SK-N-SH treated with all-trans-retinoic acid at 6 μM for 48 hours (cell line): Measurements from ENCODE around the gene POC1A.

Experiments
- BACH2 ChIP-seq: fragments of 250-450 bp; sonication (Bioruptor Pico); IDR thresholded peaks from 2 replicates; pipeline ENCODE4 v1.9.0; 2021; ENCODE audit warnings: mild to moderate bottlenecking, borderline replicate concordance
- CREB5 ChIP-seq: fragments of 250-450 bp; sonication (Bioruptor Pico); IDR thresholded peaks from 2 replicates; pipeline ENCODE4 v1.5.1; 2020; ENCODE audit warnings: low read depth, mild to moderate bottlenecking, moderate library complexity
- OSR1 ChIP-seq: fragments of 250-450 bp; sonication (Bioruptor Pico); IDR thresholded peaks from 2 replicates; pipeline ENCODE4 v1.8.0; 2022; ENCODE audit warnings: moderate library complexity, mild to moderate bottlenecking, inconsistent platforms
- SNAI2 ChIP-seq: fragments of 250-450 bp; sonication (Bioruptor Pico); IDR thresholded peaks from 2 replicates; pipeline ENCODE4 v1.5.0; 2020; ENCODE audit warnings: mild to moderate bottlenecking, moderate library complexity
- TCF4 ChIP-seq: fragments of 250-450 bp; sonication (Bioruptor Pico); IDR thresholded peaks from 2 replicates; pipeline ENCODE4 v1.8.0; 2021; ENCODE audit warnings: mild to moderate bottlenecking, moderate library complexity, borderline replicate concordance
- TOX ChIP-seq: fragments of 250-450 bp; sonication (Bioruptor Pico); IDR thresholded peaks from 2 replicates; pipeline ENCODE4 v1.8.0; 2021; ENCODE audit warnings: mild to moderate bottlenecking, moderate library complexity, borderline replicate concordance
- ZFP3 ChIP-seq: fragments of 250-450 bp; sonication (Bioruptor Pico); IDR thresholded peaks from 2 replicates; pipeline ENCODE4 v1.5.0; 2020; ENCODE audit warnings: mild to moderate bottlenecking, moderate library complexity
- ZFP30 ChIP-seq: fragments of 450-650 bp; formaldehyde crosslinking; IDR thresholded peaks from 2 replicates; pipeline ENCODE4 v1.5.0; 2022; ENCODE audit warnings: mild to moderate bottlenecking, moderate library complexity
- ZNF70 ChIP-seq: fragments of 450-650 bp; formaldehyde crosslinking; IDR thresholded peaks from 2 replicates; pipeline ENCODE4 v1.5.0; 2020; ENCODE audit warnings: mild to moderate bottlenecking, moderate library complexity
- TF ChIP-seq, protein P1 (sequence below): fragments of 250-450 bp; sonication (Bioruptor Pico); IDR thresholded peaks from 2 replicates; pipeline ENCODE4 v1.5.1; 2021; ENCODE audit warnings: mild to moderate bottlenecking, moderate library complexity
- TF ChIP-seq, protein P2 (sequence below): fragments of 250-450 bp; sonication (Bioruptor Pico); IDR thresholded peaks from 2 replicates; pipeline ENCODE4 v1.8.0; 2020; ENCODE audit warnings: mild to moderate bottlenecking, moderate library complexity, borderline replicate concordance

DNA sequence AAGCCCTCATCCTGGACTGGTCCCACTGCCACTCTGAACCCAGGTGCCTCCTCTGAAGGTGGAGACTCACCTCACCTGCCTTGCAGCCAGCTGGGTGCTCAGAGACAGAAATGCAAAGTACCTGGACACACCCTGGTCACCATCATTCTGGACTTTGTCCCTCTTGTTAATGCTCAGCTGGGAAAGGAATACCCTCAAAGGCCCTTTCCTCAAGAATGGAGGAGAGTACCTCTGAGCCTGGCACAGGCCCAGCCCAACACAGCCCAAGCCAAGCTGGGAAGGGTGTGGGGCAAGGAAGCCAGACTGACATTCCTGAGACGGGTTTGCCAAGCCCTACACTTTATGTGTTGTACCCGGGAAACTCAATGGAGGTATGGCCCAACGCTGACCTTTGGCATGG lies 42.8 kb upstream of the POC1A start:
- TF ChIP-seq OSR1 (CRISPR knock-in tag) (no peak), BACH2 (no peak), TOX (no peak), CREB5 (CRISPR knock-in tag) (no peak), TCF4 (CRISPR knock-in tag) (no peak), ZFP30 (CRISPR knock-in tag) (no peak), ZNF70 (CRISPR knock-in tag) (no peak), ZFP3 (no peak), SNAI2 (CRISPR knock-in tag) (no peak)
- TF ChIP-seq, protein P1, sequence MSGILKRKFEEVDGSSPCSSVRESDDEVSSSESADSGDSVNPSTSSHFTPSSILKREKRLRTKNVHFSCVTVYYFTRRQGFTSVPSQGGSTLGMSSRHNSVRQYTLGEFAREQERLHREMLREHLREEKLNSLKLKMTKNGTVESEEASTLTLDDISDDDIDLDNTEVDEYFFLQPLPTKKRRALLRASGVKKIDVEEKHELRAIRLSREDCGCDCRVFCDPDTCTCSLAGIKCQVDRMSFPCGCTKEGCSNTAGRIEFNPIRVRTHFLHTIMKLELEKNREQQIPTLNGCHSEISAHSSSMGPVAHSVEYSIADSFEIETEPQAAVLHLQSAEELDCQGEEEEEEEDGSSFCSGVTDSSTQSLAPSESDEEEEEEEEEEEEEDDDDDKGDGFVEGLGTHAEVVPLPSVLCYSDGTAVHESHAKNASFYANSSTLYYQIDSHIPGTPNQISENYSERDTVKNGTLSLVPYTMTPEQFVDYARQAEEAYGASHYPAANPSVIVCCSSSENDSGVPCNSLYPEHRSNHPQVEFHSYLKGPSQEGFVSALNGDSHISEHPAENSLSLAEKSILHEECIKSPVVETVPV (CRISPR knock-in tag), result no peak
- TF ChIP-seq, protein P2, sequence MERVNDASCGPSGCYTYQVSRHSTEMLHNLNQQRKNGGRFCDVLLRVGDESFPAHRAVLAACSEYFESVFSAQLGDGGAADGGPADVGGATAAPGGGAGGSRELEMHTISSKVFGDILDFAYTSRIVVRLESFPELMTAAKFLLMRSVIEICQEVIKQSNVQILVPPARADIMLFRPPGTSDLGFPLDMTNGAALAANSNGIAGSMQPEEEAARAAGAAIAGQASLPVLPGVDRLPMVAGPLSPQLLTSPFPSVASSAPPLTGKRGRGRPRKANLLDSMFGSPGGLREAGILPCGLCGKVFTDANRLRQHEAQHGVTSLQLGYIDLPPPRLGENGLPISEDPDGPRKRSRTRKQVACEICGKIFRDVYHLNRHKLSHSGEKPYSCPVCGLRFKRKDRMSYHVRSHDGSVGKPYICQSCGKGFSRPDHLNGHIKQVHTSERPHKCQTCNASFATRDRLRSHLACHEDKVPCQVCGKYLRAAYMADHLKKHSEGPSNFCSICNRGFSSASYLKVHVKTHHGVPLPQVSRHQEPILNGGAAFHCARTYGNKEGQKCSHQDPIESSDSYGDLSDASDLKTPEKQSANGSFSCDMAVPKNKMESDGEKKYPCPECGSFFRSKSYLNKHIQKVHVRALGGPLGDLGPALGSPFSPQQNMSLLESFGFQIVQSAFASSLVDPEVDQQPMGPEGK (CRISPR knock-in tag), result no peak
